ENCODE measurements around the gene OPCML.

- no peak for TF ChIP-seq CTCF (optimal IDR thresholded peaks at IDR 0.05 in 1 of 3, IDR thresholded peaks at IDR 0.05 in 1 of 3, conservative IDR thresholded peaks at IDR 0.05 in 1 of 3; ENCODE audit: extremely low read depth in 1 of 3, insufficient read depth in 2 of 3, low read length in 3 of 3)
- TF ChIP-seq EZH2 (IDR thresholded peaks at IDR 0.05; ENCODE audit: low read length) = no peak
Measured at GRCh38 chr11:133305208-133305956, 226.9 kb downstream of the OPCML start.

Data from keratinocyte (primary cell).